MCF 10A (cell line): ENCODE measurements around the gene GNAL. TPM values are rescaled to one million over a fixed set of nuclear protein-coding genes. Genes with fewer than 3 reads are reported as not detected.

Source experiments
- BruUV-seq: library from RNA; stranded (reverse); fragments of 400-500 nt; replicated peaks from 2 replicates; lab custom pipeline; 2021; lab: Mats Ljungman, UMichigan
- CTCF ChIA-PET: fragments of 300-600 bp; sonication (Branson Sonifier 250); formaldehyde crosslinking; extraction: SDS; loops from one replicate; lab custom pipeline; 2021; ENCODE audit warnings: antibody characterized with exemption, inconsistent platforms; lab: Yijun Ruan, JAX
- POLR2A ChIA-PET: fragments of 300-600, 350-650 bp; sonication (Branson Sonifier 250); formaldehyde crosslinking; extraction: SDS; loops from one replicate; lab custom pipeline; 2020; ENCODE audit warnings: antibody characterized with exemption, inconsistent platforms; lab: Yijun Ruan, JAX
- DNase-seq: peaks from one replicate; pipeline ENCODE4 v3.0.0-alpha.2; 2018; ENCODE audit not compliant: unreplicated experiment
- H3K27ac Mint-ChIP-seq: one replicate; pipeline ENCODE4 v1.8.0; 2022; ENCODE audit warnings: mild to moderate bottlenecking, low read depth, mixed read lengths; ENCODE audit not compliant: unreplicated experiment
- H3K27me3 Mint-ChIP-seq: one replicate; pipeline ENCODE4 v1.8.0; 2022; ENCODE audit warnings: mixed read lengths; ENCODE audit not compliant: insufficient read depth, unreplicated experiment
- H3K36me3 Mint-ChIP-seq: one replicate; pipeline ENCODE4 v1.8.0; 2022; ENCODE audit warnings: mild to moderate bottlenecking, moderate library complexity, mixed read lengths; ENCODE audit not compliant: insufficient read depth, unreplicated experiment
- H3K4me1 Mint-ChIP-seq: one replicate; pipeline ENCODE4 v1.8.0; 2022; ENCODE audit warnings: mixed read lengths; ENCODE audit not compliant: insufficient read depth, unreplicated experiment
- H3K4me3 Mint-ChIP-seq: one replicate; pipeline ENCODE4 v1.8.0; 2022; ENCODE audit warnings: mild to moderate bottlenecking, moderate library complexity, mixed read lengths; ENCODE audit not compliant: unreplicated experiment
- H3K9me3 Mint-ChIP-seq: one replicate; pipeline ENCODE4 v1.8.0; 2022; ENCODE audit warnings: mixed read lengths; ENCODE audit not compliant: unreplicated experiment
- CTCF ChIP-seq: fragments of 200-600 bp; IDR thresholded peaks from one replicate; pipeline ENCODE4 v1.8.0; 2022; ENCODE audit warnings: antibody characterized with exemption, mild to moderate bottlenecking; ENCODE audit not compliant: unreplicated experiment
- intact Hi-C: fragments of 100-400 bp; cut with micrococcal nuclease; formaldehyde crosslinking; loops from 2 replicates; pipeline ENCODE4 v1.14.1; 2022
- total RNA-seq: library from RNA; stranded (reverse); gene quantifications from 2 replicates; pipeline ENCODE4 v1.2.3, GENCODE V29; 2022

The GNAL gene
- total RNA-seq, 1 experiment from 2014 or later = 1.6 TPM

GRCh38 chr18:11745521-11745920 lies 56.5 kb downstream of the GNAL start:
- no peak overlapping the region for H3K27ac Mint-ChIP-seq
- no peaks in the 10 kb centered on the region for H3K36me3 Mint-ChIP-seq
- H3K9me3 Mint-ChIP-seq = no peaks in the 10 kb centered on the region
- H3K27me3 Mint-ChIP-seq = peaks cover 39% of the 10 kb centered on the region
- no peak for TF ChIP-seq CTCF
- H3K4me1 Mint-ChIP-seq = no peaks in the 10 kb centered on the region
- CTCF ChIA-PET = interaction anchor here (1.0 to 3.2 kb wide), 3 partner anchors 12 to 293 kb away, joined by 3 to 14 read pairs (median 4); no protein-coding TSS in a partner anchor
- no TSS peak for BruUV-seq
- POLR2A ChIA-PET = no interaction called here
- H3K4me3 Mint-ChIP-seq = no peak overlapping the region
- intact Hi-C loops = no loop called here
- DNase-seq = no peak

- Mint-ChIP-seq H3K27me3 (peaks cover 42% of the 10 kb centered on the region), H3K4me1 (no peaks in the 10 kb centered on the region), H3K36me3 (no peaks in the 10 kb centered on the region), H3K4me3 (no peak overlapping the region), H3K27ac (no peak overlapping the region), H3K9me3 (no peaks in the 10 kb centered on the region)
- TF ChIP-seq CTCF = no peak
- DNase-seq = no peak
- POLR2A ChIA-PET = no interaction called here
- no TSS peak for BruUV-seq
- intact Hi-C loops = no loop called here
- CTCF ChIA-PET = no interaction called here
Measured at GRCh38 chr18:11747286-11747685, 58.2 kb downstream of the GNAL start.

- H3K9me3 Mint-ChIP-seq = no peaks in the 10 kb centered on the region
- CTCF ChIA-PET = no interaction called here
- DNase-seq = no peak
- no peak overlapping the region for H3K27ac Mint-ChIP-seq
- H3K27me3 Mint-ChIP-seq = peaks cover 42% of the 10 kb centered on the region
- no peaks in the 10 kb centered on the region for H3K36me3 Mint-ChIP-seq
- POLR2A ChIA-PET = interaction anchor here (0.6 kb wide), 1 partner anchor 116 kb away, joined by 3 read pairs; no protein-coding TSS in a partner anchor
- no peaks in the 10 kb centered on the region for H3K4me1 Mint-ChIP-seq
- no TSS peak for BruUV-seq
- no peak overlapping the region for H3K4me3 Mint-ChIP-seq
- TF ChIP-seq CTCF = no peak
- intact Hi-C loops = no loop called here
Measured at GRCh38 chr18:11747731-11748130, 58.7 kb downstream of the GNAL start.

- ChIA-PET POLR2A (interaction anchor here (1.2 kb wide), 1 partner anchor 9 kb away, joined by 3 read pairs; no protein-coding TSS in a partner anchor), CTCF (interaction anchor here (0.6 to 1.6 kb wide), 5 partner anchors 9 to 261 kb away, joined by 3 to 8 read pairs (median 4); no protein-coding TSS in a partner anchor)
- intact Hi-C loops = no loop called here
- no peak overlapping the region for H3K27ac Mint-ChIP-seq
- no peaks in the 10 kb centered on the region for H3K4me1 Mint-ChIP-seq
- BruUV-seq = no TSS peak
- no peaks in the 10 kb centered on the region for H3K36me3 Mint-ChIP-seq
- no peak for DNase-seq
- TF ChIP-seq CTCF = no peak
- H3K4me3 Mint-ChIP-seq = no peak overlapping the region
- peaks cover 36% of the 10 kb centered on the region for H3K27me3 Mint-ChIP-seq
- H3K9me3 Mint-ChIP-seq = no peaks in the 10 kb centered on the region
Measured at GRCh38 chr18:11749305-11749704, 60.2 kb downstream of the GNAL start.
